IMR-90 (cell line): ENCODE measurements around the gene CIDEC.

ENCODE experiments used
- CHD1 ChIP-seq: IDR thresholded peaks from 2 replicates; pipeline ENCODE4 v1.6.1; 2012; ENCODE audit warnings: low read depth, low read length, improper control_type of control experiment
- CTCF ChIP-seq: conservative IDR thresholded peaks from 2 replicates; pipeline ENCODE4 v1.5.1; 2012; ENCODE audit warnings: mild to moderate bottlenecking, low read depth, low read length, improper control_type of control experiment
- MAFK ChIP-seq: IDR thresholded peaks from 2 replicates; pipeline ENCODE4 v1.6.1; 2012; ENCODE audit warnings: low read depth, low read length, improper control_type of control experiment
- POLR2A ChIP-seq: IDR thresholded peaks from 2 replicates; pipeline ENCODE4 v1.6.1; 2012; ENCODE audit warnings: mild to moderate bottlenecking, low read depth, low read length
- RAD21 ChIP-seq: IDR thresholded peaks from 2 replicates; pipeline ENCODE4 v1.6.1; 2012; ENCODE audit warnings: low read length, improper control_type of control experiment
- RCOR1 ChIP-seq: IDR thresholded peaks from 2 replicates; pipeline ENCODE4 v1.6.1; 2012; ENCODE audit warnings: mild to moderate bottlenecking, low read length, improper control_type of control experiment; ENCODE audit not compliant: insufficient replicate concordance
- SMC3 ChIP-seq: fragments of 150-350 bp; IDR thresholded peaks from 2 replicates; pipeline ENCODE4 v1.6.1; 2016; ENCODE audit warnings: low read depth, mild to moderate bottlenecking, antibody characterized with exemption, low read length, moderate library complexity

DNA sequence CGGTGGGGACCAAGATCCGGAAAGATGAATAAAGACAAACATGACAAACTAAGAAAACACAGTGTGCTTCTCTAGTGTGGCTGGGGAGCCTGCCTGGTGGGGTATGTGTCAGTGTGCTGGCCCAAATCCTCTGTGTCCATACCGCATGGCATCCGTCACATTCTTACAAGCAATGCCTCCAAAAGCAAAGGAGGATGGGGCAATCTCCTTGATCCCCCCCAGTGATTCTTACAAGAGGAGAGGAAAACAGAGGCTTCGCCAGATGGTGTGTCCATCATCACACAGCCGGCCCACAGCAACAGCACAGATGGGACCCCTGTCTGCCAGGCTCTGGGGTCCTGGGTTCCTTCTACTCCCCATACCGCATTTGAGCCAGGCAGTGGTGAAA is 36.3 kb upstream of the CIDEC start:
- TF ChIP-seq CTCF (no peak), POLR2A (no peak), RAD21 (no peak), SMC3 (no peak), RCOR1 (no peak), CHD1 (no peak), MAFK (no peak)
